ENCODE results near the gene SARDH.

DNA sequence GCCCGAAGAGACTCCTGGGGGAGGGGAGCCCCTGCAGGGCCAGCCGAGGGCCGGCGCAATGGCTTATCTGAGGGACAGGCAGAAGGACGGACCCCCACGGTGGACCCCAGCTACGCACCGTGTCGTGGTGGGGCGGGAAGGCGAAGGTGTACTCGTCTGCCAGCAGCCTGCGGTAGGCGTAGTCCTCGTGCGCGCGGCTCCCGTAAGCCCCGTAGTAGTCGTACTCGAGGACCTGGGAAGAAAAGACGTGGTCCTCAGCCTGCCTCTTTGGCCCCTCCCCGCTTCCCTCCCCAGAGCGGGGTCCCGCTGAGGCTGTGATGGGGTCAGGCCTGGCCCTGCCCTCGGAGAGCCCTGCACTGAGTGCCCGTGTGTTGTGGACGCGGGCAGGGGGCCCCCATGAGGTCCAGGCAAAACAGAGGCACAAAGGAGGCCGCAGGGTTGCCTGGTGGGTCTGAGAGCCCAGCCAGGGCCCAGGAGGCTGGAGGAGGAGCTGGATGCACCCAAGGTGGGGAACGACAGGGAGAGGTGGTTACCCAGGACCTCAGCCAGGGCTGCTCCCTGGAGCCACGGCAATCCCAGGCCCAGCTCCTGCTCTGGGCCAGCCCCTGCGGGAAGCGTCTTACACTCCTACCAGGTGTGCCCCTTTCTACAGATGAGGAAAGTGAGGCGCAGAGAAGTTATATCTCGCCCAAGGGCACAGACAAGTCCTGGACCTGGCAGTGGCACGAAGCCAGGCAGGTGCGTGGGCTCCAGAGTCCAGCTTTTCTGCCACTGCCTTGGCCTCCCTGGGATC, 35.2 kb downstream of the SARDH start:
- TF ChIP-seq, protein P1, sequence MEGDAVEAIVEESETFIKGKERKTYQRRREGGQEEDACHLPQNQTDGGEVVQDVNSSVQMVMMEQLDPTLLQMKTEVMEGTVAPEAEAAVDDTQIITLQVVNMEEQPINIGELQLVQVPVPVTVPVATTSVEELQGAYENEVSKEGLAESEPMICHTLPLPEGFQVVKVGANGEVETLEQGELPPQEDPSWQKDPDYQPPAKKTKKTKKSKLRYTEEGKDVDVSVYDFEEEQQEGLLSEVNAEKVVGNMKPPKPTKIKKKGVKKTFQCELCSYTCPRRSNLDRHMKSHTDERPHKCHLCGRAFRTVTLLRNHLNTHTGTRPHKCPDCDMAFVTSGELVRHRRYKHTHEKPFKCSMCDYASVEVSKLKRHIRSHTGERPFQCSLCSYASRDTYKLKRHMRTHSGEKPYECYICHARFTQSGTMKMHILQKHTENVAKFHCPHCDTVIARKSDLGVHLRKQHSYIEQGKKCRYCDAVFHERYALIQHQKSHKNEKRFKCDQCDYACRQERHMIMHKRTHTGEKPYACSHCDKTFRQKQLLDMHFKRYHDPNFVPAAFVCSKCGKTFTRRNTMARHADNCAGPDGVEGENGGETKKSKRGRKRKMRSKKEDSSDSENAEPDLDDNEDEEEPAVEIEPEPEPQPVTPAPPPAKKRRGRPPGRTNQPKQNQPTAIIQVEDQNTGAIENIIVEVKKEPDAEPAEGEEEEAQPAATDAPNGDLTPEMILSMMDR (IDR thresholded peaks at IDR 0.05), result no peak
- TF ChIP-seq POLR2A (IDR thresholded peaks at IDR 0.05; ENCODE audit: low read depth), result no peak

All from esophagus muscularis mucosa (tissue), 3 donors.